ENCODE results near the gene POLR2E. TPM values are rescaled to one million over a fixed set of nuclear protein-coding genes. Genes with fewer than 3 reads are reported as not detected.
A peak's percentile ranks its signal among the peaks of the same experiment; 100 is the strongest.

POLR2E gene
- total RNA-seq, 2 donors from 2014 or later = 155 to 248 TPM

- H3K36me3 Mint-ChIP-seq (ENCODE audit: low read depth) = peaks cover 34% of the 10 kb centered on the region
- H3K27ac Mint-ChIP-seq = peak overlapping the region; percentile 82
- H3K27me3 Mint-ChIP-seq = no peaks in the 10 kb centered on the region
- ATAC-seq (replicated peaks) = no peak
- no peaks in the 10 kb centered on the region for H3K9me3 Mint-ChIP-seq
- H3K4me3 Mint-ChIP-seq = peak overlapping the region; percentile 93
- peaks cover 21% of the 10 kb centered on the region for H3K4me1 Mint-ChIP-seq
Observed at GRCh38 chr19:1041272-1041834, 53.8 kb downstream of the POLR2E start.

- H3K4me3 Mint-ChIP-seq = peak overlapping the region; percentile 93
- H3K9me3 Mint-ChIP-seq = no peaks in the 10 kb centered on the region
- H3K27ac Mint-ChIP-seq = peak overlapping the region; percentile 82
- H3K36me3 Mint-ChIP-seq (ENCODE audit: low read depth) = peaks cover 41% of the 10 kb centered on the region
- ATAC-seq (replicated peaks) = peak; percentile 73
- no peaks in the 10 kb centered on the region for H3K27me3 Mint-ChIP-seq
- peaks cover 21% of the 10 kb centered on the region for H3K4me1 Mint-ChIP-seq
Observed at GRCh38 chr19:1040476-1041271, 54.5 kb downstream of the POLR2E start.

GRCh38 chr19:1039646-1040475, 55.3 kb downstream of the POLR2E start, which contains the start of gene ABCA7:
Gene ABCA7 (plus strand): TSS chr19:1040107. CDS start chr19:1041362, 1,255 bp downstream.
- Mint-ChIP-seq H3K9me3 (no peaks in the 10 kb centered on the region), H3K4me1 (peaks cover 25% of the 10 kb centered on the region), H3K27ac (peak within 1 kb of the TSS; percentile 82), H3K36me3 (ENCODE audit: low read depth) (peaks cover 43% of the 10 kb centered on the region), H3K4me3 (peak within 1 kb of the TSS; percentile 93), H3K27me3 (no peaks in the 10 kb centered on the region)
- peak; percentile 96 for ATAC-seq (replicated peaks)

GRCh38 chr19:1038978-1039645, 56.1 kb downstream of the POLR2E start:
- Mint-ChIP-seq H3K27ac (peak overlapping the region; percentile 82), H3K36me3 (ENCODE audit: low read depth) (peaks cover 43% of the 10 kb centered on the region)
- no peak for ATAC-seq (replicated peaks)

GRCh38 chr19:1037621-1038064, 57.5 kb downstream of the POLR2E start:
- Mint-ChIP-seq H3K4me3 (peak overlapping the region; percentile 93), H3K9me3 (no peaks in the 10 kb centered on the region), H3K27me3 (no peaks in the 10 kb centered on the region), H3K4me1 (peaks cover 25% of the 10 kb centered on the region), H3K27ac (peak overlapping the region; percentile 54), H3K36me3 (ENCODE audit: low read depth) (peaks cover 53% of the 10 kb centered on the region)
- no peak for ATAC-seq (replicated peaks)

More at GRCh38 chr19:1038978-1039645, 56.1 kb downstream of the POLR2E start:
- peaks cover 25% of the 10 kb centered on the region for H3K4me1 Mint-ChIP-seq
- H3K9me3 Mint-ChIP-seq = no peaks in the 10 kb centered on the region
- peak overlapping the region; percentile 93 for H3K4me3 Mint-ChIP-seq
- H3K27me3 Mint-ChIP-seq = no peaks in the 10 kb centered on the region

Other genes starting within 250 kb of the POLR2E start
- not detected for gene ELANE, start 243.1 kb downstream of the POLR2E start, total RNA-seq
- gene CFD, start 235.7 kb downstream of the POLR2E start, total RNA-seq = under 1 TPM; 0.40 to 0.89 TPM
- gene MED16, start 202.2 kb downstream of the POLR2E start, total RNA-seq = 10 to 100 TPM; 60.4 to 64.1 TPM
- not detected for gene RNU6-9, start 201.9 kb downstream of the POLR2E start, total RNA-seq
- gene R3HDM4, start 182.2 kb downstream of the POLR2E start, total RNA-seq = 10 to 100 TPM; 78.5 to 79.3 TPM
- 10 to 100 TPM; 17.5 to 53.1 TPM for gene KISS1R, start 178.0 kb downstream of the POLR2E start, total RNA-seq
- 10 to 100 TPM; 50.3 to 79.3 TPM for gene ARID3A, start 169.3 kb downstream of the POLR2E start, total RNA-seq
- 10 to 100 TPM; 43.2 to 94.2 TPM for gene WDR18, start 111.0 kb downstream of the POLR2E start, total RNA-seq
- gene GRIN3B, start 95.0 kb downstream of the POLR2E start, total RNA-seq = under 1 TPM in 1 of 2 donors, not detected in 1; 0.21 TPM
- gene TMEM259, start 74.3 kb downstream of the POLR2E start, total RNA-seq = 100 to 1,000 TPM; 101 to 120 TPM
- gene RNU6-2, start 73.9 kb downstream of the POLR2E start, total RNA-seq = not detected
- 100 to 1,000 TPM; 152 to 246 TPM for gene CNN2, start 68.8 kb downstream of the POLR2E start, total RNA-seq
- 10 to 100 TPM; 21.8 to 31.2 TPM for gene ABCA7, start 55.3 kb downstream of the POLR2E start, total RNA-seq
- gene ARHGAP45, start 28.2 kb downstream of the POLR2E start, total RNA-seq = 100 to 1,000 TPM; 211 to 310 TPM
- gene GPX4, start 8.6 kb upstream of the POLR2E start, total RNA-seq = 100 to 1,000 TPM; 110 to 170 TPM
- 100 to 1,000 TPM; 119 to 139 TPM for gene SBNO2, start 78.9 kb upstream of the POLR2E start, total RNA-seq
- gene STK11, start 110.4 kb upstream of the POLR2E start, total RNA-seq = 10 to 100 TPM; 77.0 to 86.6 TPM
- 1 to 10 TPM in 1 of 2 donors, under 1 TPM in 1; 0.77 to 1.4 TPM for gene CBARP, start 142.6 kb upstream of the POLR2E start, total RNA-seq
- gene ATP5F1D, start 146.4 kb upstream of the POLR2E start, total RNA-seq = 100 to 1,000 TPM; 148 to 210 TPM
- 10 to 100 TPM; 51.4 to 56.8 TPM for gene MIDN, start 153.2 kb upstream of the POLR2E start, total RNA-seq
- gene CIRBP, start 174.0 kb upstream of the POLR2E start, total RNA-seq = 100 to 1,000 TPM; 150 to 172 TPM
- gene FAM174C, start 180.2 kb upstream of the POLR2E start, total RNA-seq = 10 to 100 TPM; 52.9 to 85.9 TPM
- gene EFNA2, start 190.5 kb upstream of the POLR2E start, total RNA-seq = not detected